ENCODE data around the gene CERKL. TPM values are rescaled to one million over a fixed set of nuclear protein-coding genes. Genes with fewer than 3 reads are reported as not detected.

Gene CERKL
- total and polyA plus RNA-seq, 2 experiments from 2014 or later: 0.32 to 0.69 TPM

GRCh38 chr2:181621779-181622490, 35.0 kb downstream of the CERKL start:
- DNase-seq (ENCODE audit: low spot score) (no peak), ATAC-seq (no peak)
- Histone ChIP-seq H3K79me2 (replicated peaks; ENCODE audit: insufficient read depth) (no peaks in the 10 kb centered on the region), H3K4me3 (no peak overlapping the region), H3K4me2 (no peak overlapping the region), H3K27me3 (ENCODE audit: insufficient read depth) (no peaks in the 10 kb centered on the region), H2AFZ (no peak overlapping the region), H3F3A (replicated peaks; ENCODE audit: low read depth) (no peaks in the 10 kb centered on the region), H3K36me3 (ENCODE audit: insufficient read depth) (no peaks in the 10 kb centered on the region), H3K4me1 (ENCODE audit: insufficient read depth) (peaks cover 4% of the 10 kb centered on the region; the same call in 1 of the 2 replicates), H4K20me1 (replicated peaks; ENCODE audit: insufficient read depth) (no peaks in the 10 kb centered on the region), H3K9me2 (ENCODE audit: insufficient read depth) (peaks cover 4% of the 10 kb centered on the region), H3K27ac (ENCODE audit: low read depth) (no peak overlapping the region)
- TF ChIP-seq EZH2phosphoT487 (IDR thresholded peaks at IDR 0.05; ENCODE audit: unreplicated experiment): no peak
- TF ChIP-seq ETS1 (IDR thresholded peaks at IDR 0.05): no peak
- TF ChIP-seq ZNF331 (CRISPR knock-in tag; IDR thresholded peaks at IDR 0.05; ENCODE audit: low read depth): no peak
- no peak for TF ChIP-seq REST (IDR thresholded peaks at IDR 0.05; ENCODE audit: unreplicated experiment)
- TF ChIP-seq STAT1 (IDR thresholded peaks at IDR 0.05; ENCODE audit: unreplicated experiment): no peak
- no peak for TF ChIP-seq POLR2AphosphoS5 (IDR thresholded peaks at IDR 0.05; ENCODE audit: low read depth)
- no peak for TF ChIP-seq NANOG (IDR thresholded peaks at IDR 0.05; ENCODE audit: borderline replicate concordance)
- no peak overlapping the region for H3K27ac Mint-ChIP-seq
- H3K27me3 Mint-ChIP-seq (ENCODE audit: insufficient read depth, low read depth, poor library complexity): peaks cover 1% of the 10 kb centered on the region
- no peak overlapping the region for H3K4me3 Mint-ChIP-seq
- no peaks in the 10 kb centered on the region for H3K36me3 Mint-ChIP-seq (ENCODE audit: low read depth)
- H3K4me1 Mint-ChIP-seq: peaks cover 5% of the 10 kb centered on the region
- H3K9me3 Mint-ChIP-seq: no peaks in the 10 kb centered on the region

- H3K4me2 ChIP-seq: no peak overlapping the region
- no peak overlapping the region for H3K4me3 Mint-ChIP-seq
- peaks cover 1% of the 10 kb centered on the region for H3K27me3 Mint-ChIP-seq (ENCODE audit: insufficient read depth, low read depth, poor library complexity)
- no peak for ATAC-seq
- no peaks in the 10 kb centered on the region for H3K27me3 ChIP-seq (ENCODE audit: insufficient read depth)
- H3K4me1 ChIP-seq (ENCODE audit: insufficient read depth): no peaks in the 10 kb centered on the region
- H3K9me2 ChIP-seq (ENCODE audit: insufficient read depth): peaks cover 2% of the 10 kb centered on the region; the same call in 1 of the 2 replicates
- H3K9me3 Mint-ChIP-seq: no peaks in the 10 kb centered on the region
- H3K27ac Mint-ChIP-seq: no peak overlapping the region
- no peaks in the 10 kb centered on the region for H3K36me3 ChIP-seq (ENCODE audit: insufficient read depth)
- no peaks in the 10 kb centered on the region for H3F3A ChIP-seq (replicated peaks; ENCODE audit: low read depth)
- no peak overlapping the region for H2AFZ ChIP-seq
- H4K20me1 ChIP-seq (replicated peaks; ENCODE audit: insufficient read depth): no peaks in the 10 kb centered on the region
- no peaks in the 10 kb centered on the region for H3K4me1 Mint-ChIP-seq
- no peaks in the 10 kb centered on the region for H3K79me2 ChIP-seq (replicated peaks; ENCODE audit: insufficient read depth)
- no peaks in the 10 kb centered on the region for H3K36me3 Mint-ChIP-seq (ENCODE audit: low read depth)
- H3K27ac ChIP-seq (ENCODE audit: low read depth): no peak overlapping the region
- no peak for DNase-seq (ENCODE audit: low spot score)
- no peak overlapping the region for H3K4me3 ChIP-seq
- TF ChIP-seq EZH2phosphoT487 (IDR thresholded peaks at IDR 0.05; ENCODE audit: unreplicated experiment) (no peak), ETS1 (IDR thresholded peaks at IDR 0.05) (no peak), STAT1 (IDR thresholded peaks at IDR 0.05; ENCODE audit: unreplicated experiment) (no peak), ZNF331 (CRISPR knock-in tag; IDR thresholded peaks at IDR 0.05; ENCODE audit: low read depth) (no peak), ZNF114 (CRISPR knock-in tag; IDR thresholded peaks at IDR 0.05) (no peak), CTCF (conservative IDR thresholded peaks at IDR 0.05; ENCODE audit: low read depth in 2 of 2) (no peak)
Observed at GRCh38 chr2:181619516-181619915, 37.4 kb downstream of the CERKL start.

Data from GM23338 (cell line).